ENCODE results near the gene IFNB1.

Gene IFNB1

DNA sequence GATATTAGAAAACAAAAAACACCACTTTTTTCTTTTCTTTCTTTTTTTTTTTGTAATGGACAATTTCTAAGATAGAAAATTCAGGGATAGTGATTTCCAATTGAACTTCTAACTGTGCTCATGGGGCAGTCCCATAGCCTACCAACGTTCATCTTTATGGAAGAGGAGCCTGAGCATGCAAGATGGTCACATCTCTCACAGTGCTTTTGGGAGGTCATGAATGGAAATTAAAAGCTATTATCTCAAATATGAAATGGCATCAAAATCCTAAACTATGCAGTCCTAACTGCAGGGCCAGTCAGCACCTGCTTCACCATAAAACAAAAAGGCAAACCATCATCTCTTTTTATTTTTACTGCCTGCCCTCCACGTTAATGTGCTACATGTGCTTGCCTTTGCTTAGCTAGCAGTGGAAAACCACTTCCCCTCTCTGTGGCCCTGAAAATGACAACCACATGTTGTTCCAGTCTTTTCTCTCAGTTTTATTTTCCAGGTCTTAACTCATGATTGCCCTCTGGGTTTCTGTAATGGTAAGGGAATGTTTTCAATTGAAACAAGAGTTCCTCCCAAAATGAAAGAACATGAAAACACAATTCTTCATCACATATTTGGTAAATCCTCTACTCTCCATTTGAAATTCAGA lies 16.7 kb downstream of the IFNB1 start:
- DNase-seq = no peak

DNA sequence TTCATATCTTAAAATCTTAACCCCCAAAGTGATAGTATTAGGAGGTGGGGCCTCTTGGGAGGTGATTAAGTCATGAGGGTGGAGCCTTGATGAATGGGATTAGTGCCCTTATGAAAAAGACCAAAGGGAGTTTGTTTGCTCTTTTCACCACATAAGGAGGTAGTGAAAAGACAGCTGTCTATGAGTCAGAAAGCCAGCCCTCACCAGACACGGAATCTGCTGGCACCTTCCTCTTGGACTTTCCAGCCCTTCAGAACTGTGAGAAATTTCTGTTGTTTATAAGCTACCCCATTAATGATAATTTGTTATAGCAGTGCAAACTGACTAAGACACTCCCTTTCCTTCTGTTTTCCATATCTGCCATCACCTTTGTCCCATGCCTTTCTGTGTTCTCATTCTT lies 20.8 kb downstream of the IFNB1 start:
- no peak for DNase-seq

DNA sequence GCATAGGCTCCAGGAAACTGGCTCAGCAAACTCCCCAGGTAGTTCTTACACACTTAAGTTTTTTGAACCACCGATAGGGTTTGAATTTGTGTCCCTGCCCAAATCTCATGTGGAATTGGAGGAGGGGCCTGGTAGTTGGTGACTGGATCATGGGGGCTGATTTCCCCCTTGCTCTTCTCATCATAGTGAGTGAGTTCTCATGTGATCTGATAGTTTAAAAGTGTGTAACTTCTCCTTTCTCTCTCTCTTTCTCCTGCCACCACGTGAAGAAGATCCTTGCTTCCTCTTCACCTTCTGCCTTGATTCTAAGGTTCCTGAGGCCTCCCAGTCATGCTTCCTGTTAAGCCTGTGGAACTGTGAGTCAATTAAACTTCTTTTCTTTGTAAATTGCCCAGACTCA lies 23.9 kb downstream of the IFNB1 start:
- DNase-seq = no peak

- DNase-seq = no peak
Measured at GRCh38 chr9:21047281-21047691, 30.5 kb downstream of the IFNB1 start.

- no peak for DNase-seq
Measured at GRCh38 chr9:21043841-21044240, 33.9 kb downstream of the IFNB1 start.

- no peak for DNase-seq
Measured at GRCh38 chr9:21042466-21042865, 35.3 kb downstream of the IFNB1 start.

GRCh38 chr9:21039302-21039701 lies 38.4 kb downstream of the IFNB1 start:
- DNase-seq = no peak

DNA sequence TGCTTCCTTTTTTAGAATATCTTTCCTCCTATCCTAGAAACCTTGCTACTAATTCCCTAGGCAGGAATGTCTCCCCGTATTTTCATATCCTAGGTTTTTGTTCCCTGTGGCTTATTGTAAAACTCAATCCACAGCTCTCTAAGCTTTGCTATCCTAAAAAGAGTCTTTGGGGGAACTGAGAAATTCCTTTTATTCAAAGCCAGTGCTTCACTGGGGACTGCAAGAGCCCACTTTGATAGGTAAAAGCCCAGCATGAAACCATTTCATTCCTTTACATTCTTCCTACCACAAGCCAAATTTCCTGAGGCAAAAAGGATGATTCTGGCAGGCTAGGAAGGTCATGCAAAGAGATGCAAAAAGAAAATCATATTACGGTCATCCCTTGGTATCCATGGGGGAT lies 40.5 kb downstream of the IFNB1 start:
- no peak for DNase-seq

DNA sequence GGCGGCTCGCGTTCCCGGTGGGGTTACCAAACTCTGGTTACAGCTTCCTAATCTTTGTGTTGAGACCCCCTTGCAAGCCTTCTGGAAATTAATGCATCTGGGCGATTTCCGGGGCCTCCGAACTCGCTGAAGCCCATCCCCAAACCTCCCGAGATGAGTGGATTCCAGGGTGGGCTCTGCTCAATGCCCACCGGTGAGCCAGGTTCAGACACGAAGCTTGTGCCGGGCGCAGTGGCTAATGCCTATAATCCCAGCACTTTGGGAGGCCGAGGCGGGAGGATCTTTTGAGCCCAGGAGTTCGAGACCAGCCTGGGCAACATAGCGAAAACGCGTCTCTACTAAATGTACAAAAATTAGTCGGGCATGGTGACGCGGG lies 45.9 kb downstream of the IFNB1 start:
- DNase-seq = no peak

DNA sequence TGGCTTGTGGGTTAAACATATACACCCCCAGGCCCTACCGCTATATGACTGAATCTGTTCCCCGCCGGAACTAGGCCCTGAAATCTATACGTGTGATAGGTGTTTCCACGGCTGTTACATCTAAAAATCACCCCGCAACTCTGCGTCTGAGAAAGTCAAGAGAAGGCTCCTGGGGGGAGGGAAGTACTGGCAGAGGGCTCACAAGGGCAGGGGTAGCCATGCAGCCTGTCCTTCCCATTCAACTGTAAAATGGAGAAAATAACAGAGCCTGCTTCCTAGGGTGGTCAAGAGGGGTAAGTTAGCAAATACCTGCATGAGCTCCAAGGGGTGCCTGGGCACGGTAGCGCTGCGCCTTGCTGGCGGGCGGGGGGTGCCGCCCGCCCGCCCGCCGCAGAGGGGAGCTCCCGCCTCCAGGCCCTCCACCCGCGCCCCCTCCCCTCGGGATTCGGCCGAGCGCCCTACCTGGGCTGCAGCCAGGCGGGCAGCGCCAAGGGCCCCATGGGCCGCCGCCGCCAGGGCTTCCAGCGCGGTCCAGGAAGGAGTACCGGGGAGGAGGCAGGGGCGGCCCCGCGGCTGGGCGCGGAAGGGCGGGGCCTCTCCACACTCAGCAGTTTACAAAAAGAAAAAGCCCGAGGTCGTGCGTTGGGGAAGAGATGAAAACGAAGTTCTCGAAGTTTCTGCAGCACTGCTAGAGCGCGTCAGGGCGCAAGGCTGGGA lies 46.5 kb downstream of the IFNB1 start, which contains the start of gene HACD4:
TSS of gene HACD4 (minus strand) at position 550 of the 717 bp plus-strand sequence. CDS start at position 500, 50 bp downstream.
- DNase-seq = no peak

DNA sequence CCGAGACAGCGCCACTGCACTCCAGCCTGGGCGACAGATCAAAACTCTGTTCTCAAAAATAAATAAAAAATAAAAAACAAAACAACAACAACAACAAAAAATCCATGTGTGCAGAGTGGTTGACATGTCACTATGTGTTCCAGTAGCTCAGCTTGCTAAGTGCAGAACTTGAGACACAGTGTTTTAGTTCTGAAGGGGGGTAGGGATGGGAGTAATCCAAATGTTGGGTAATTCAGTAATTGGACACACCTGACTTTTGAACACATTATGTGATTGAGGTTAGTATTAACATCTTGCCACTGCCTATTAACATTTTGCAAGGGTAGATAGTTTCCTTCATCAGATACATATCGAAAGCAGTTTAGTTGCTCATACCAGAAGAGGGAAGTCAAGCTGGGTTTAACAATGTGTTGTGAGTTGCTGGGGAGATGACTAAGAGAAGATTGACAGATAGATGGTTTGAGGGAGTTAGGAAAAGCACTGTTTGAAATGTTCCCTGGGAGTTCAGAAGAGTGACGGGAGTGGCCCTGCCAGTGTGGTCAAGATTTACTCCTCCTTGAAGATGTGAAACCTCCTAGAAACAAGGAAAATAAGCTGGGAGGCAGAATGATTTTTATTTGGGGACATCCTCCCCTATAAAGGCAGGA lies 47.2 kb downstream of the IFNB1 start:
- no peak for DNase-seq

- DNase-seq = no peak
Measured at GRCh38 chr9:21029661-21030060, 48.1 kb downstream of the IFNB1 start.

GRCh38 chr9:21028466-21028865 lies 49.3 kb downstream of the IFNB1 start:
- DNase-seq = no peak

DNA sequence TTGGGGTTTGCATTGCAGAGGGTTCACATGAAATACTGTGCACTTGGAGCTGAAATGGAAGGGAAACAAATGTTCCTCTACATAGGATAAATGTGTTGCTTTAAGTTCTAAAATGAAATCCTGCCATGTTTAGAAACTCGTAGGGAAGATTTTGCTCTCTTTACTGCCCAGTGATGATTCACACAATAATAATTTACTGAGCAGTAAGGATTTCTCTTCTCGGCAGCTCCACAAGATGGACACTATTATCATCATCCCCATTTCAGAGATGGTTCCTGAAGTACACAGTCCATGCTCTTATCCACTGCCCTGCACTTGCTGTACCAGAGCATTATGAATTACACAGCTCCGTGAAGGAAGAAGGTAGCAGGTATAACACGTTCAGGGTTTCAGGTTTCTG lies 50.4 kb downstream of the IFNB1 start:
- DNase-seq = no peak
